ENCODE measurements around the gene HOXD4. TPM values are rescaled to one million over a fixed set of nuclear protein-coding genes. Genes with fewer than 3 reads are reported as not detected.

The HOXD4 gene
- total RNA-seq, 1 donor from 2014 or later: not detected

- Mint-ChIP-seq H3K9me3 (ENCODE audit: low read depth) (peaks cover 4% of the 10 kb centered on the region), H3K27ac (ENCODE audit: unreplicated experiment) (no peak overlapping the region), H3K4me3 (ENCODE audit: unreplicated experiment) (peak overlapping the region; percentile 51), H3K4me1 (ENCODE audit: low read depth) (peaks cover 22% of the 10 kb centered on the region), H3K36me3 (ENCODE audit: low read depth) (peaks cover 3% of the 10 kb centered on the region), H3K27me3 (ENCODE audit: low read depth) (peaks cover 80% of the 10 kb centered on the region)
- DNase-seq (ENCODE audit: low spot score): no peak
- no peak for TF ChIP-seq CTCF (IDR thresholded peaks at IDR 0.05)
These were observed 21.6 kb upstream of the HOXD4 start for GRCh38 chr2:176129813-176130146.

GRCh38 chr2:176130147-176130956, 21.0 kb upstream of the HOXD4 start:
- TF ChIP-seq CTCF (IDR thresholded peaks at IDR 0.05): no peak
- peaks cover 4% of the 10 kb centered on the region for H3K9me3 Mint-ChIP-seq (ENCODE audit: low read depth)
- DNase-seq (ENCODE audit: low spot score): no peak
- H3K27me3 Mint-ChIP-seq (ENCODE audit: low read depth): peaks cover 80% of the 10 kb centered on the region
- H3K27ac Mint-ChIP-seq (ENCODE audit: unreplicated experiment): no peak overlapping the region
- H3K36me3 Mint-ChIP-seq (ENCODE audit: low read depth): peaks cover 4% of the 10 kb centered on the region
- peaks cover 23% of the 10 kb centered on the region for H3K4me1 Mint-ChIP-seq (ENCODE audit: low read depth)
- peak overlapping the region; percentile 20 for H3K4me3 Mint-ChIP-seq (ENCODE audit: unreplicated experiment)

- Mint-ChIP-seq H3K27me3 (ENCODE audit: low read depth) (peaks cover 80% of the 10 kb centered on the region), H3K36me3 (ENCODE audit: low read depth) (peaks cover 7% of the 10 kb centered on the region), H3K4me1 (ENCODE audit: low read depth) (peaks cover 31% of the 10 kb centered on the region), H3K9me3 (ENCODE audit: low read depth) (peaks cover 4% of the 10 kb centered on the region), H3K27ac (ENCODE audit: unreplicated experiment) (no peak overlapping the region), H3K4me3 (ENCODE audit: unreplicated experiment) (peak overlapping the region; percentile 20)
- TF ChIP-seq CTCF (IDR thresholded peaks at IDR 0.05): no peak
- no peak for DNase-seq (ENCODE audit: low spot score)
These were observed 20.1 kb upstream of the HOXD4 start for GRCh38 chr2:176130957-176131847.

GRCh38 chr2:176131848-176132158, 19.5 kb upstream of the HOXD4 start:
- Mint-ChIP-seq H3K4me3 (ENCODE audit: unreplicated experiment) (no peak overlapping the region), H3K27me3 (ENCODE audit: low read depth) (peaks cover 78% of the 10 kb centered on the region), H3K27ac (ENCODE audit: unreplicated experiment) (no peak overlapping the region), H3K4me1 (ENCODE audit: low read depth) (peaks cover 33% of the 10 kb centered on the region), H3K9me3 (ENCODE audit: low read depth) (peaks cover 4% of the 10 kb centered on the region), H3K36me3 (ENCODE audit: low read depth) (peaks cover 7% of the 10 kb centered on the region)
- DNase-seq (ENCODE audit: low spot score): no peak
- TF ChIP-seq CTCF (IDR thresholded peaks at IDR 0.05): no peak
